Lower lobe of right lung (tissue), 2 donors: ENCODE results near the gene CASKIN2. TPM values are rescaled to one million over a fixed set of nuclear protein-coding genes. Genes with fewer than 3 reads are reported as not detected.

Source experiments
- ATAC-seq, 2 donors: fragments of 200-7000 bp; cut with Tn5 transposase; one replicate each; pipeline ENCODE4 v1.9.1; 2020 to 2022; ENCODE audit warnings: mild to moderate bottlenecking in 2 of 2, moderate library complexity in 2 of 2
- DNase-seq: peaks from one replicate; pipeline ENCODE4 v3.0.0-alpha.2; 2020
- H3K27ac ChIP-seq: fragments of 200-600 bp; one replicate; pipeline ENCODE4 v1.8.0; 2022
- H3K27me3 ChIP-seq: fragments of 200-600 bp; one replicate; pipeline ENCODE4 v1.8.0; 2022; ENCODE audit warnings: low read depth
- H3K36me3 ChIP-seq: fragments of 200-600 bp; one replicate; pipeline ENCODE4 v1.8.0; 2022; ENCODE audit warnings: mild to moderate bottlenecking
- H3K4me1 ChIP-seq: fragments of 200-600 bp; one replicate; pipeline ENCODE4 v1.8.0; 2022
- H3K4me3 ChIP-seq: fragments of 200-600 bp; one replicate; pipeline ENCODE4 v1.8.0; 2022; ENCODE audit warnings: mild to moderate bottlenecking
- H3K9me3 ChIP-seq: fragments of 200-600 bp; one replicate; pipeline ENCODE4 v1.8.0; 2022
- CTCF ChIP-seq: fragments of 200-600 bp; IDR thresholded peaks from one replicate; pipeline ENCODE4 v1.8.0; 2022; ENCODE audit warnings: antibody characterized with exemption, mild to moderate bottlenecking
- intact Hi-C: fragments of 100-400 bp; cut with DNase I; formaldehyde crosslinking; loops from one replicate; pipeline ENCODE4 v1.11.0; 2022
- total RNA-seq: library from RNA; stranded (reverse); fragmentation: NEBNext Ultra II Directional; extraction: Animal tissue kit (Norgen Biotek cat#: 25700); gene quantifications from one replicate; pipeline ENCODE4 v1.2.1, GENCODE V29; 2021
- donor health status: DM: no; HTN: yes; CAD: no; lungs with severe emphysema.

CASKIN2 gene
- total RNA-seq, 1 donor from 2014 or later = 68.8 TPM

DNA sequence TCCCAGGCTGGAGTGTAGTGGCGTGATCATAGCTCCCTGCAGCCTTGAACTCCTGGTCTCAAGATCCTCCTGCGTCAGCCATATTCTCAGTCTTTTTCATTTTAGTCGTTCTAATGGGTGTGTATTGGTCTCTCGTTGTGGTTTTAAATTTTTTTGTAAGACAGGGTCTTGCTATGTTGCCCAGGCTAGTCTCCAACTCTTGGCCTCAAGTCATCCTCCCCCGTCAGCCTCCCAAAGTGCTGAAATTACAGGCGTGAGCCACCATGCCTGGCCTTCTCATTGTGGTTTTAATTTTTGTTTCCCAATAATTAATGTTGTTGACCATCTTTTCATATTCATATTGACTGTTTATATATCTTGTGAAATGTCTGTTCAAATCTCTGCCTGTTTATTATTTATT is 50.3 kb downstream of the CASKIN2 start:
- no peak for ATAC-seq
- TF ChIP-seq CTCF = no peak

DNA sequence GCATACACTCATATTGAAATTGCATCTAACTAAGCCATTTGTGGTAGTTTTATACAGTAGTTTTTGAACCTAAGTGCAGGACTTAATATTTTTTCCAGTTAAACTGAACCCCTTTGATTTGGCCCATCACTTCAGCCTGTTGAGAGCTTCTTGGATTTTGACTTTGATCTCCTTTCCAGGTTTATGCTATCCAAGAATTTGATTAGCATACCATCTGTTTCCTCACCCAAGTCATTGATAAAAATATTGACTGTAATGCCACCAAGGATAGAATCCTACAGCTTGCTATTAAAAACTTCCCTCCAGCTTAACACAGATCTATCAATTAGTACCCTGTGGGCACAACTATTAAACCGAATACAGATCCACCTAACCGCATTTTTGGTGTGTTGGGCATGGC is 51.7 kb downstream of the CASKIN2 start:
- intact Hi-C loops = no loop called here

More for the DNA sequence above, 50.3 kb downstream of the CASKIN2 start:
- Histone ChIP-seq H3K27me3 (no peaks in the 10 kb centered on the region), H3K4me1 (peaks cover 17% of the 10 kb centered on the region), H3K27ac (no peak overlapping the region), H3K36me3 (no peaks in the 10 kb centered on the region), H3K9me3 (no peaks in the 10 kb centered on the region), H3K4me3 (no peak overlapping the region)
- intact Hi-C loops = no loop called here
- no peak for DNase-seq

DNA sequence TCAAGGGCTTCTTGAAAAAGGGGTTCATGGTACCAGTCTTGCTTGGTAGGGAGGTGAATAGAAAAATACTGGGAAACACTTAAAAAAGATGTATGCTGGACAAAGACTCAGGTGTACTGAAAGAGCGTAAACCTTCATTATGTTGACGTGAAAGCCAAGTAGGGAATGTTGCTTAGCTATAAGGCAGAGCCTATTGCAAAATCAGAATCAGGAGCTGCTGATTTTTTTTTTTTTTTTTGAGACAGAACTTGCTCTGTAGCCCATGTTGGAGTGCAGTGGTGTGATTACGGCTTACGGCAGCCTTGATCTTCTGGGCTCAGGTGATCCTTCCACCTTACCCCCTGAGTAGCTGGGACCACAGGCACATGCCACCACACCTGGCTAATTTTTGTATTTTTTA is 55.0 kb downstream of the CASKIN2 start:
- intact Hi-C loops = no loop called here
- DNase-seq = no peak
- H3K27me3 ChIP-seq = no peaks in the 10 kb centered on the region
- peak overlapping the region; percentile 65 for H3K27ac ChIP-seq
- H3K4me1 ChIP-seq = peaks cover 36% of the 10 kb centered on the region
- no peak overlapping the region for H3K4me3 ChIP-seq
- no peak for TF ChIP-seq CTCF
- no peaks in the 10 kb centered on the region for H3K36me3 ChIP-seq
- H3K9me3 ChIP-seq = no peaks in the 10 kb centered on the region
- ATAC-seq = no peak

More for the DNA sequence above, 51.7 kb downstream of the CASKIN2 start:
- H3K9me3 ChIP-seq = no peaks in the 10 kb centered on the region
- H3K4me3 ChIP-seq = no peak overlapping the region
- no peak for TF ChIP-seq CTCF
- no peaks in the 10 kb centered on the region for H3K36me3 ChIP-seq
- H3K4me1 ChIP-seq = peaks cover 22% of the 10 kb centered on the region
- no peaks in the 10 kb centered on the region for H3K27me3 ChIP-seq
- ATAC-seq = no peak
- no peak overlapping the region for H3K27ac ChIP-seq
- DNase-seq = no peak

DNA sequence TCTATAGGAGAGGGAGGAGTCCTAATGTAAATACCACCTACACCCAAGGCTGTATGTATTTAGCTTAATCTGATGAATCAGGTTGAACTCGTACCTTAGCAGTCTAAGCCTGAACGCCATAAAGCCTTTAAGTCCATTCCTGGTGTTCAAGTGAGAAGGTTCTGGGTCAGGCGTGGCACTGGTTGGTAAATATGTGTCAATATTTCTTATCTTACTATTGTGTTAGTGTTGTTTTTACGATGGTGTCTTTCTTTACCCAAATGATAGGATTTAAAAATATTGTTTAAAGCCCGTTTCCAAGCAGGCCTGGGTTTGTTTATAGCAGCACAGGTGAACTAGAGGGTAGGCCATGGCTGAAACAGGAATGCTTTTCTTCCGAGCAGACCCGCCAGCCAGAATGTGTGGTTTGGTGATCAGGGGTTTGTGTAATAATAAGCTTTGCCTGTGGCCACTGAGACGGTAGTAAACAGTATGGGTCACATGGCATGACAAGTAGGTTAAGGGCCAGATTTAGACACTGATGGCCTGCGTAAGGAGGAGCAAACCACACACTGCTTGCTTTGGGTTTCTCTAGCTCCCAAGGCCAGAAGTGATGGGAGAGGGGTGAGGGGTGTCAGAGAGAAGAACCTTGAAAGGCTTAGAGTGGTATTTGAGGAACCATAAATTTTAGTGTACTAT is 55.6 kb downstream of the CASKIN2 start:
- ATAC-seq (peak; percentile 44 to 65), DNase-seq (no peak)
- H3K36me3 ChIP-seq = no peaks in the 10 kb centered on the region
- no peak overlapping the region for H3K4me3 ChIP-seq
- intact Hi-C loops = no loop called here
- no peak for TF ChIP-seq CTCF
- H3K4me1 ChIP-seq = peaks cover 36% of the 10 kb centered on the region
- peak overlapping the region; percentile 65 for H3K27ac ChIP-seq
- no peaks in the 10 kb centered on the region for H3K27me3 ChIP-seq
- no peaks in the 10 kb centered on the region for H3K9me3 ChIP-seq

DNA sequence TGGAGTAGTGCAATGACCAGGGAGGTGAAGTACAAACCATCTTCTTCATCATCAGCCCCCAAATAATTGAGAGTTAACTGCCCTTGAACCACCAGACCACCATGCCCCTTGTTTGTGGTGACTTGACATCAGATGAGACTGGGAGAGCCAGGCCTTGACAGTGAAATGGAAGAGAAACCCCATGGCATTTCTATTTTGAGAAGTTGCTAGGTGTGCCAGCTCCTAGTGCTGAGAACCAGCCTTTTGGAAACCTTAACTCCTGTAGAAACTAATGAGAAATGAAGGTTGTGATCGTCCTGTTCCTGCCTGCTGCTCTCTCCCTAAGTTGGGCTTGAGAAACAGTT is 56.1 kb downstream of the CASKIN2 start:
- DNase-seq (no peak), ATAC-seq (no peak)
- Histone ChIP-seq H3K27me3 (no peaks in the 10 kb centered on the region), H3K36me3 (no peaks in the 10 kb centered on the region), H3K9me3 (no peaks in the 10 kb centered on the region), H3K27ac (peak overlapping the region; percentile 65), H3K4me1 (peaks cover 36% of the 10 kb centered on the region), H3K4me3 (no peak overlapping the region)
- TF ChIP-seq CTCF = no peak
- intact Hi-C loops = no loop called here
